ENCODE measurements around the gene SYNE2. TPM values are rescaled to one million over a fixed set of nuclear protein-coding genes. Genes with fewer than 3 reads are reported as not detected.

Gene SYNE2
- total RNA-seq, 1 donor from 2014 or later, result 5.7 TPM

DNA sequence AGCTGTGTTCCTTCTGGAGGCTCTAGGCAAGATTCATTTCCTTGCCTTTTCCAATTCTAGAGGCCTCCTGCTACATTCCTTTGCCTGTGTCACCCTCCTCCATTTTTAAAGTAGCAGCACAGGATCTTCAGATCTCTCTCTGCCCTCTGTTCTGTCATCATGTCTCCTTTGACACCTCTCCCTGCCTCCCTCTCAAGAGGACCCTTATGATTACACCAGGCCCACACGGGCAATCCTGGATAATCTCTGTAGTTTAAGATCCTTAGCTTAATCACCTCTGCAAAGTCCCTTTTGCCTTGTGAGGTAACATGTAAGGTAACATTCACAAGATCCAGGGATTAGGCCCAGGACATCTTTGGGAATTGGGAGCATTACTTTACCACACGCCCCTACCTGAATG is 155.2 kb downstream of the SYNE2 start:
- Mint-ChIP-seq H3K27ac (ENCODE audit: unreplicated experiment) (peak overlapping the region; percentile 29), H3K4me1 (ENCODE audit: low read depth, unreplicated experiment) (no peaks in the 10 kb centered on the region), H3K4me3 (ENCODE audit: unreplicated experiment) (no peak overlapping the region), H3K9me3 (ENCODE audit: unreplicated experiment) (no peaks in the 10 kb centered on the region), H3K27me3 (ENCODE audit: low read depth, unreplicated experiment) (no peaks in the 10 kb centered on the region), H3K36me3 (ENCODE audit: low read depth, unreplicated experiment) (peaks cover 3% of the 10 kb centered on the region)
- FAIRE-seq (no peak), DNase-seq (ENCODE audit: low read depth) (no peak)
- no peak overlapping the region for H3K9ac ChIP-seq (ENCODE audit: low read length)
- no peak overlapping the region for H3K4me3 ChIP-seq (ENCODE audit: insufficient read depth, low read depth, low read length)
- H3K79me2 ChIP-seq (ENCODE audit: insufficient read depth, low read length), result no peaks in the 10 kb centered on the region
- no peak overlapping the region for H2AFZ ChIP-seq (ENCODE audit: low read depth, low read length)
- H3K9me3 ChIP-seq (ENCODE audit: insufficient read depth, low read depth, low read length), result no peaks in the 10 kb centered on the region
- H4K20me1 ChIP-seq (ENCODE audit: insufficient read depth, low read length), result no peaks in the 10 kb centered on the region
- H3K4me2 ChIP-seq (ENCODE audit: low read length), result no peak overlapping the region
- TF ChIP-seq CTCF (IDR thresholded peaks at IDR 0.05; ENCODE audit: insufficient read depth, low read depth, low read length), result no peak
- no peak for TF ChIP-seq EZH2 (IDR thresholded peaks at IDR 0.05; ENCODE audit: insufficient read depth, low read length)
- no peaks in the 10 kb centered on the region for H3K4me1 ChIP-seq (ENCODE audit: insufficient read depth, low read length)
- H3K27me3 ChIP-seq (ENCODE audit: insufficient read depth, low read length), result no peaks in the 10 kb centered on the region
- H3K27ac ChIP-seq (ENCODE audit: low read depth, low read length), result no peak overlapping the region
- no peaks in the 10 kb centered on the region for H3K36me3 ChIP-seq (ENCODE audit: insufficient read depth, low read length)

GRCh38 chr14:64012003-64012402 is 159.2 kb downstream of the SYNE2 start:
- Mint-ChIP-seq H3K36me3 (ENCODE audit: low read depth, unreplicated experiment) (no peaks in the 10 kb centered on the region), H3K9me3 (ENCODE audit: unreplicated experiment) (no peaks in the 10 kb centered on the region), H3K4me1 (ENCODE audit: low read depth, unreplicated experiment) (no peaks in the 10 kb centered on the region), H3K27me3 (ENCODE audit: low read depth, unreplicated experiment) (no peaks in the 10 kb centered on the region), H3K4me3 (ENCODE audit: unreplicated experiment) (no peak overlapping the region), H3K27ac (ENCODE audit: unreplicated experiment) (no peak overlapping the region)
- Histone ChIP-seq H2AFZ (ENCODE audit: low read depth, low read length) (no peak overlapping the region), H3K27me3 (ENCODE audit: insufficient read depth, low read length) (no peaks in the 10 kb centered on the region), H3K79me2 (ENCODE audit: insufficient read depth, low read length) (no peaks in the 10 kb centered on the region), H3K9me3 (ENCODE audit: insufficient read depth, low read depth, low read length) (peaks cover 2% of the 10 kb centered on the region), H3K9ac (ENCODE audit: low read length) (no peak overlapping the region), H3K4me2 (ENCODE audit: low read length) (no peak overlapping the region), H4K20me1 (ENCODE audit: insufficient read depth, low read length) (no peaks in the 10 kb centered on the region), H3K4me1 (ENCODE audit: insufficient read depth, low read length) (no peaks in the 10 kb centered on the region), H3K4me3 (ENCODE audit: insufficient read depth, low read depth, low read length) (no peak overlapping the region), H3K27ac (ENCODE audit: low read depth, low read length) (no peak overlapping the region), H3K36me3 (ENCODE audit: insufficient read depth, low read length) (no peaks in the 10 kb centered on the region)
- TF ChIP-seq EZH2 (IDR thresholded peaks at IDR 0.05; ENCODE audit: insufficient read depth, low read length) (no peak), CTCF (IDR thresholded peaks at IDR 0.05; ENCODE audit: insufficient read depth, low read depth, low read length) (no peak)
- FAIRE-seq, result no peak
- no peak for DNase-seq (ENCODE audit: low read depth)

DNA sequence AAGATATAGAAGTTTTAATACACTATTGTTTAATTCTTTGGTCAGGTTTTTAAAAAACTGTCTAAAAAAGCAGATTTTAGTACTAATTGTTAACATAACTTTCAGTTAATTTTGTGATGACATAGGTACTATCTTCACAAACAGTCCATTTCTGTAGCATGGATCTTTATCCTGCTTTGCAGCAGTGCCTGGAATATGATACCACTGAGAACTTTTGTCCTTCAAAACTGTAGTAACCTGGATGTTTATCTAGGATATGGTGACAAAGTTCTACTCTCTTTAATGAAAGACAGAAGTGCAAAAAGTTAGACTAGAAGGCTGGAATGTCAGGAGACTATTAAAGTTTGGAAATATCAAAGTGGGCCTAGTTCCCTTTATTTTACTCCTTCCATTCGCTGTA is 159.9 kb downstream of the SYNE2 start:
- no peak overlapping the region for H3K27ac Mint-ChIP-seq (ENCODE audit: unreplicated experiment)
- TF ChIP-seq CTCF (IDR thresholded peaks at IDR 0.05; ENCODE audit: insufficient read depth, low read depth, low read length), result no peak
- no peak for TF ChIP-seq EZH2 (IDR thresholded peaks at IDR 0.05; ENCODE audit: insufficient read depth, low read length)
- H3K36me3 ChIP-seq (ENCODE audit: insufficient read depth, low read length), result no peaks in the 10 kb centered on the region

More for the DNA sequence above, 159.9 kb downstream of the SYNE2 start:
- Mint-ChIP-seq H3K4me3 (ENCODE audit: unreplicated experiment) (no peak overlapping the region), H3K9me3 (ENCODE audit: unreplicated experiment) (no peaks in the 10 kb centered on the region), H3K27me3 (ENCODE audit: low read depth, unreplicated experiment) (no peaks in the 10 kb centered on the region), H3K36me3 (ENCODE audit: low read depth, unreplicated experiment) (no peaks in the 10 kb centered on the region), H3K4me1 (ENCODE audit: low read depth, unreplicated experiment) (no peaks in the 10 kb centered on the region)
- Histone ChIP-seq H3K9ac (ENCODE audit: low read length) (no peak overlapping the region), H3K27me3 (ENCODE audit: insufficient read depth, low read length) (no peaks in the 10 kb centered on the region), H3K4me2 (ENCODE audit: low read length) (no peak overlapping the region), H3K4me3 (ENCODE audit: insufficient read depth, low read depth, low read length) (no peak overlapping the region), H3K27ac (ENCODE audit: low read depth, low read length) (no peak overlapping the region), H2AFZ (ENCODE audit: low read depth, low read length) (no peak overlapping the region), H3K4me1 (ENCODE audit: insufficient read depth, low read length) (no peaks in the 10 kb centered on the region), H3K9me3 (ENCODE audit: insufficient read depth, low read depth, low read length) (peaks cover 2% of the 10 kb centered on the region), H4K20me1 (ENCODE audit: insufficient read depth, low read length) (no peaks in the 10 kb centered on the region), H3K79me2 (ENCODE audit: insufficient read depth, low read length) (no peaks in the 10 kb centered on the region)
- no peak for DNase-seq (ENCODE audit: low read depth)
- FAIRE-seq, result no peak

Data from astrocyte (in vitro differentiated cells and primary cell).